Colonic mucosa (tissue), 4 donors: ENCODE results near the gene SLIT3. TPM values are rescaled to one million over a fixed set of nuclear protein-coding genes. Genes with fewer than 3 reads are reported as not detected.

Experiments used
- DNase-seq: peaks from one replicate; pipeline ENCODE4 v3.0.0-alpha.2; 2020
- H3K27ac ChIP-seq: fragments of 200-600 bp; one replicate; pipeline ENCODE4 v1.8.0; 2021
- H3K27me3 ChIP-seq: fragments of 200-600 bp; one replicate; pipeline ENCODE4 v1.8.0; 2021
- H3K36me3 ChIP-seq: fragments of 200-600 bp; one replicate; pipeline ENCODE4 v1.8.0; 2021
- H3K4me1 ChIP-seq: fragments of 200-600 bp; one replicate; pipeline ENCODE4 v1.8.0; 2021; ENCODE audit warnings: mild to moderate bottlenecking
- H3K4me3 ChIP-seq: fragments of 200-600 bp; one replicate; pipeline ENCODE4 v1.8.0; 2021
- H3K9ac ChIP-seq, 2 donors: one replicate each; pipeline ENCODE4 v1.7.0; 2013; ENCODE audit warnings: control low read depth in 2 of 2, low read depth in 2 of 2, low read length in 2 of 2
- H3K9me3 ChIP-seq: fragments of 200-600 bp; one replicate; pipeline ENCODE4 v1.8.0; 2021
- intact Hi-C: fragments of 100-400 bp; cut with DNase I; formaldehyde crosslinking; loops from one replicate; pipeline ENCODE4 v1.14.1; 2022
- total RNA-seq, 2 donors: library from RNA; stranded (reverse); fragmentation: NEBNext Ultra II Directional in 1 of 2; extraction: Animal tissue kit (Norgen Biotek cat#: 25700) in 1 of 2; gene quantifications; one replicate each; pipeline ENCODE4 v1.2.1, GENCODE V29; 2021
- TF ChIP-seq, protein P1 (sequence below): fragments of 200-600 bp; IDR thresholded peaks from one replicate; pipeline ENCODE4 v1.8.0; 2022; ENCODE audit warnings: antibody characterized with exemption, mild to moderate bottlenecking
- donor health status: healthy.
- donor health status: DM: no; HTN: no; CAD: no.
- donor health status: DM: no; HTN: no; CAD: no.

SLIT3 gene
- 1 to 10 TPM; 3.4 to 7.6 TPM for total RNA-seq

DNA sequence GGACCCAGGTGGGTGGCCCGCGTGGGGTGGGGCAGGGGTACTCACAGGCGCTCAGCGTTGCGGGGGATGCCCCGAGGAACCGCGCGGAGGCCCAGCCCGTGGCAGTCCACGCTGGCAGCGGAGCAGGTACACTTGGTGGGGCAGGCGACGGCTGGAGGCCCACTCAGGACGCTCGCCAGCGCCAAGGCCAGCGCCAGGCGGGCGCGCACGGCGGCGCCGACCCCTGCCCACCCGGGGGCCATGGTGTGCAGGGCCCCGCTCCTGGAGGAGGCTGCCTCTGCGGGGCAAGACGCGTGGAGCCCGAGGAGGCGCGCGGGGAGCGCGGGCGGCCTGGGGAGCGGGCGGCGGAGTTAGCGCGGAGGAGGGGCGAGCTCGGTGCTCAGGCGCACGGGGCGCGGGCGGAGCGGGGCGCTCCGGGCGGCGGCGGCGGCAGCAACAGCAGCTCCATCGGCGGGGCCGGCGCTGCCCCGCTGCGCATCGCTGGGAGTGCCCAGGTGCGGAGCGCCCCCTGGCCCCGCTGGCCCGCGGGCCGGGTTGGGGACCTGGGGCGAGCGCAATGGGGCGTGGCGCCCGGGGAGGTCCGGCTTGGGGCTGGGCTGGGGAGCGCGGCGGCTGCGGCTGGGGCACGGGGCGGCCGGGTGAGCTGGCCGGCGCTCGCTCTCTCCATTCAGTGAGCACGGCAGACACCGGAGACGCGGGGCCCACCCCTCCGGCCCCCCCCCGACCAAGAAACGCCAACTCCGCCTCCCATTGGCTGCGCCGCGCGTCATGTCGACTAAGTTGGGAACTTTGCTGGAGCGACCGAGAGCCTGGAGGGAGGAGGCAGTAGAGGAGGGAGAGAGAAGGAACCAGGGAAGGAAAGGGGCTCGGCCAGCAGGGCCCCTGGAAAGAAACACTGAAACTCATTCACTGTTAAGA lies at the start of gene SLIT3:
TSS of gene SLIT3 (minus strand) at position 672 of the 918 bp plus-strand sequence. CDS start at position 242, 430 bp downstream.
- Histone ChIP-seq H3K4me1 (no peaks in the 10 kb centered on the region), H3K27me3 (peaks cover 20% of the 10 kb centered on the region), H3K4me3 (peak within 1 kb of the TSS; percentile 26), H3K36me3 (no peaks in the 10 kb centered on the region), H3K9me3 (no peaks in the 10 kb centered on the region), H3K27ac (no peak within 1 kb of the TSS), H3K9ac (peak within 1 kb of the TSS in 1 of 2 donors; percentile 38)
- peak; percentile 48 for DNase-seq
- intact Hi-C loops = loop anchor here (10.0 kb wide), 1 partner anchor 616 kb away; no protein-coding TSS in a partner anchor
- TF ChIP-seq, protein P1, sequence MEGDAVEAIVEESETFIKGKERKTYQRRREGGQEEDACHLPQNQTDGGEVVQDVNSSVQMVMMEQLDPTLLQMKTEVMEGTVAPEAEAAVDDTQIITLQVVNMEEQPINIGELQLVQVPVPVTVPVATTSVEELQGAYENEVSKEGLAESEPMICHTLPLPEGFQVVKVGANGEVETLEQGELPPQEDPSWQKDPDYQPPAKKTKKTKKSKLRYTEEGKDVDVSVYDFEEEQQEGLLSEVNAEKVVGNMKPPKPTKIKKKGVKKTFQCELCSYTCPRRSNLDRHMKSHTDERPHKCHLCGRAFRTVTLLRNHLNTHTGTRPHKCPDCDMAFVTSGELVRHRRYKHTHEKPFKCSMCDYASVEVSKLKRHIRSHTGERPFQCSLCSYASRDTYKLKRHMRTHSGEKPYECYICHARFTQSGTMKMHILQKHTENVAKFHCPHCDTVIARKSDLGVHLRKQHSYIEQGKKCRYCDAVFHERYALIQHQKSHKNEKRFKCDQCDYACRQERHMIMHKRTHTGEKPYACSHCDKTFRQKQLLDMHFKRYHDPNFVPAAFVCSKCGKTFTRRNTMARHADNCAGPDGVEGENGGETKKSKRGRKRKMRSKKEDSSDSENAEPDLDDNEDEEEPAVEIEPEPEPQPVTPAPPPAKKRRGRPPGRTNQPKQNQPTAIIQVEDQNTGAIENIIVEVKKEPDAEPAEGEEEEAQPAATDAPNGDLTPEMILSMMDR = no peak

DNA sequence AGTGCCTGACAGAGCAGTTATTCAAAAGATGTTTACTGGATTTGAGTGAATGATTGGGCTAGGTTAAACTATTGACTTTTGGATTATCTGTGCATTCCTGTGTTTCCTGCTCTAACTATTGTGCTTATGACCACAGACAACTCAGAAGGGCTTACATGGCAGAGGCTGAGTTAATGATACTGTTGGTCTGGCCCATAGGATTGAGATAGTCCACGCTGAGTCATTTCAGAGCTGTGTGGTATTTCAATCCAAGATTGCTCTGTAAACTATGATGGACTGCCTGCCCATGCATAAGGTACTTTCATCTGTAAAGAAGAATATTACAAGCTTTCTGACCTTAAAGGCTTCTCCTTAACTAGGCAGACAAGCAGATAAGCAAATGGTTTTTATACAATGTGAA lies 49.1 kb upstream of the SLIT3 start:
- no peak overlapping the region for H3K4me3 ChIP-seq
- no peak overlapping the region for H3K9ac ChIP-seq
- TF ChIP-seq, protein P1 = no peak
- H3K27ac ChIP-seq = no peak overlapping the region
- H3K9me3 ChIP-seq = no peaks in the 10 kb centered on the region
- DNase-seq = no peak
- intact Hi-C loops = no loop called here
- H3K4me1 ChIP-seq = no peaks in the 10 kb centered on the region
- H3K36me3 ChIP-seq = no peaks in the 10 kb centered on the region
- H3K27me3 ChIP-seq = no peaks in the 10 kb centered on the region

DNA sequence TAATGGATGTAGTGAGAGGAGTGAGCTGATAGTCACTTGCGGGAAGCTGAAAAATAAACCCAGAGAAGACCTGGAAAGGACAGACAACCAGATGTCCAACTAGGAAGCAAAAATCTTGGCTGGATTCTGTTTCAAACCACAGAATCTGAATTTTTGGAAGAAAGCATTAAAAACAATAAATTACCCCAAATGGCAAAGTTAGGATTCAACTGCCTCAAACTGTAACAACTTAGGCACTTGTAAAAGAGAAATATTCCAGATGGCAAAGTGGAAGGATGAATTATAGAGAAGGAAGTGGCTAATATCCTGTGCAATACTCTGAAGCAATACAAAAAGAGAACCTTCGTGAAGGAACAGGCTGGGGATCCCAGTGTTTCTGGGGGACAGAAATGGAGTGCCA lies 46.8 kb upstream of the SLIT3 start:
- no peaks in the 10 kb centered on the region for H3K36me3 ChIP-seq
- TF ChIP-seq, protein P1 = no peak
- intact Hi-C loops = no loop called here
- H3K27me3 ChIP-seq = no peaks in the 10 kb centered on the region
- DNase-seq = no peak
- no peaks in the 10 kb centered on the region for H3K4me1 ChIP-seq
- H3K9ac ChIP-seq = no peak overlapping the region
- H3K9me3 ChIP-seq = no peaks in the 10 kb centered on the region
- no peak overlapping the region for H3K4me3 ChIP-seq
- no peak overlapping the region for H3K27ac ChIP-seq

DNA sequence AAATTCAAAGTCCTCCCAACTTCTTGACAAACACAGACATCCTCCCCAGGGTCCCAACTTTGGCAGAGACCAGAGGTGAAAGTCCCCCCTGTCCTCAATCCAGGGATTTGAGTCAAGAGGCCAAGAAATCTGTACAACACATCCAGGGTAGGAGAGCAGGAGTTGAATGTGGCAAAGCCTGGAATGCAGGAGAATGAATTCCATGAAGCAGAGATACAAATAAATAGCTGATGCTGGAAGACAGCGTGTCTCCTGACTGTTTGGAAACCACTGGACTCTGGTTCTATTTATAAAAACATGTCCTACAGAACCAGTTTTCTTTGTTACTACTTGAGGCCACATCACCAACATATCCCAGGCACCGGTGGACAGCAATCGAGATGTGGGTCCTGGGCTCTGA lies 43.7 kb upstream of the SLIT3 start:
- intact Hi-C loops = no loop called here

DNA sequence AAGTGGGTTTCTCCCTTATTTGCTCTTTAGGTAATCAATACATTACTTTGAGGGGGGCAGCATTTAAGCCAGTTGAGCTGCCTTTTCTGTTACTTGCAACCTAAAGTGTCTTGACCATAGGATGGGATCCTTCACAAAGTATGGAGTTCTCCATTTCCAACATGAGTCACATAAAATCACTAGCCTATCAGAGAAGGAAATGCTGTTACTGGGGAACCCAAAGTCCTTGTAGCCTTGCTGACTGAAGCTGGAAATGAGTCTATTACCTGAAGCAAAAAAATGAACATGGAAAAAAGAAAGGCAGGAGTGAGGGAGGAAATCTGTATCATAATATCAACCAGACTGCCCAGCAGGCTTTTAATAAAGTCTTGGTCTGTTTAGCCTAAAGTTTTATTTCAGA lies 42.8 kb upstream of the SLIT3 start:
- TF ChIP-seq, protein P1 = no peak
- no peak for DNase-seq
- no peak overlapping the region for H3K4me3 ChIP-seq
- no peaks in the 10 kb centered on the region for H3K4me1 ChIP-seq
- no peaks in the 10 kb centered on the region for H3K27me3 ChIP-seq
- no peak overlapping the region for H3K27ac ChIP-seq
- intact Hi-C loops = no loop called here
- no peaks in the 10 kb centered on the region for H3K36me3 ChIP-seq
- H3K9ac ChIP-seq = no peak overlapping the region
- H3K9me3 ChIP-seq = no peaks in the 10 kb centered on the region

More for the DNA sequence above, 43.7 kb upstream of the SLIT3 start:
- TF ChIP-seq, protein P1 = no peak
- H3K9ac ChIP-seq = no peak overlapping the region
- no peak overlapping the region for H3K4me3 ChIP-seq
- H3K27me3 ChIP-seq = no peaks in the 10 kb centered on the region
- H3K4me1 ChIP-seq = no peaks in the 10 kb centered on the region
- H3K27ac ChIP-seq = no peak overlapping the region
- no peak for DNase-seq
- no peaks in the 10 kb centered on the region for H3K9me3 ChIP-seq
- H3K36me3 ChIP-seq = no peaks in the 10 kb centered on the region
